HepG2 (cell line): ENCODE data around the gene HTR4. TPM values are rescaled to one million over a fixed set of nuclear protein-coding genes. Genes with fewer than 3 reads are reported as not detected.

Experiments used
- ATAC-seq: fragments of 200-7000 bp; cut with Tn5 transposase; 3 replicates; pipeline ENCODE4 v1.9.1; 2020; ENCODE audit warnings: mild to moderate bottlenecking, moderate library complexity
- BruUV-seq: library from RNA; stranded (reverse); fragments of 400-500 nt; replicated peaks from 2 replicates; lab custom pipeline; 2021; lab: Mats Ljungman, UMichigan
- CTCF ChIA-PET: fragments of 300-600 bp; formaldehyde crosslinking; extraction: SDS; loops from one replicate; lab custom pipeline; 2021; ENCODE audit warnings: low total read pairs, inconsistent platforms, low intra/inter-chr PET ratio; lab: Yijun Ruan, JAX
- POLR2A ChIA-PET: fragments of 350-600 bp; sonication (Branson Sonifier 250); formaldehyde crosslinking; loops from one replicate; lab custom pipeline; 2020; ENCODE audit warnings: antibody characterized with exemption, inconsistent platforms; lab: Yijun Ruan, JAX
- DNase-seq: peaks from one replicate; pipeline ENCODE4 v3.0.0-alpha.2; 2015; ENCODE audit warnings: low spot score
- FAIRE-seq: peaks from 3 replicates; lab custom pipeline; 2011; peaks lifted over from hg19 to GRCh38; lab: Jason Lieb, UNC
- H2AFZ ChIP-seq: one replicate; pipeline ENCODE4 v1.6.1; 2011; ENCODE audit warnings: low read length, inconsistent platforms
- H3K27ac ChIP-seq: fragments of 300-600 bp; 3 replicates; pipeline ENCODE4 v1.8.0; 2011; ENCODE audit warnings: mixed run types, mild to moderate bottlenecking, mixed read lengths, low read length, inconsistent platforms; ENCODE audit not compliant: insufficient read depth; ENCODE audit errors: extremely low read length
- H3K27me3 ChIP-seq, 2 experiments: fragments of 200-600 bp in 1 of 2; 2 replicates in 1 of 2; 3 replicates in 1 of 2; pipeline versions ENCODE4 v1.6.0 to v1.8.0; 2011; ENCODE audit warnings: low read length in 2 of 2, mild to moderate bottlenecking in 2 of 2, moderate library complexity in 2 of 2, inconsistent platforms in 1 of 2; ENCODE audit not compliant: insufficient read depth in 2 of 2, control insufficient read depth in 1 of 2
- H3K36me3 ChIP-seq, 2 experiments: fragments of 200-600 bp in 1 of 2; replicated peaks in 1 of 2; 2 replicates in 1 of 2; 3 replicates in 1 of 2; pipeline versions ENCODE4 v1.5.1 to v1.8.0; 2011; ENCODE audit warnings: low read length in 2 of 2, inconsistent platforms in 1 of 2; ENCODE audit not compliant: insufficient read depth in 2 of 2, control insufficient read depth in 1 of 2
- H3K4me1 ChIP-seq: 2 replicates; pipeline ENCODE4 v1.5.1; 2012; ENCODE audit warnings: low read length, inconsistent platforms; ENCODE audit not compliant: insufficient read depth
- H3K4me2 ChIP-seq: 2 replicates; pipeline ENCODE4 v1.6.0; 2011; ENCODE audit warnings: low read depth, low read length, inconsistent platforms
- H3K4me3 ChIP-seq, 3 experiments: fragments of 200-600 bp in 1 of 3; sonication (generic), shearing (Covaris generic) in 1 of 3; replicated peaks in 1 of 3; 2 replicates each; pipeline ENCODE4 v1.5.1; 2011 to 2016; ENCODE audit warnings: low read length in 3 of 3, inconsistent platforms in 2 of 3, low read depth in 2 of 3, mild to moderate bottlenecking in 2 of 3, control low read depth in 1 of 3, mixed read lengths in 1 of 3; ENCODE audit not compliant: insufficient read depth in 1 of 3
- H3K79me2 ChIP-seq: one replicate; pipeline ENCODE4 v1.6.1; 2011; ENCODE audit warnings: low read length, inconsistent platforms; ENCODE audit not compliant: insufficient read depth
- H3K9ac ChIP-seq: 2 replicates; pipeline ENCODE4 v1.6.0; 2011; ENCODE audit warnings: mild to moderate bottlenecking, low read depth, low read length, inconsistent platforms; ENCODE audit not compliant: insufficient read depth
- H3K9me3 ChIP-seq: 2 replicates; pipeline ENCODE4 v1.5.1; 2012; ENCODE audit warnings: mild to moderate bottlenecking, low read length
- H4K20me1 ChIP-seq: 2 replicates; pipeline ENCODE4 v1.6.0; 2011; ENCODE audit warnings: inconsistent platforms, mild to moderate bottlenecking, low read length, moderate library complexity; ENCODE audit not compliant: insufficient read depth
- CREB1 ChIP-seq, 2 experiments: fragments of 450-650 bp in 1 of 2; IDR thresholded peaks; 2 replicates each; pipeline ENCODE4 v1.6.1; 2016 to 2017; ENCODE audit warnings: control low read depth in 1 of 2, mild to moderate bottlenecking in 1 of 2, missing compliant biosample characterization in 1 of 2, missing genetic modification characterization in 1 of 2
- HNRNPK ChIP-seq: fragments of 200-400 bp; formaldehyde crosslinking; IDR thresholded peaks from 2 replicates; pipeline ENCODE4 v1.6.1; 2018; ENCODE audit warnings: low read length, low read depth, moderate library complexity, mild to moderate bottlenecking; ENCODE audit not compliant: poor library complexity, severe bottlenecking
- LRRFIP1 ChIP-seq: sonication (generic); formaldehyde crosslinking; conservative IDR thresholded peaks from 2 replicates; pipeline ENCODE4 v1.4.0; 2020; ENCODE audit warnings: missing genetic modification reagents
- MLLT10 ChIP-seq: sonication (generic); formaldehyde crosslinking; IDR thresholded peaks from 2 replicates; pipeline ENCODE4 v1.4.0; 2020; ENCODE audit warnings: missing genetic modification reagents
- ZNF629 ChIP-seq: sonication (generic); formaldehyde crosslinking; conservative IDR thresholded peaks from 2 replicates; pipeline ENCODE4 v1.5.0; 2020; ENCODE audit warnings: missing genetic modification reagents
- ZSCAN20 ChIP-seq: sonication (generic); formaldehyde crosslinking; IDR thresholded peaks from 2 replicates; pipeline ENCODE4 v1.4.0; 2020; ENCODE audit warnings: missing genetic modification reagents, mild to moderate bottlenecking, borderline replicate concordance
- WGBS: methylation state at CpG from one replicate; pipeline ENCODE4 v1.1.6; 2017; ENCODE audit warnings: low lambda C conversion rate; 5-methylcytosine and 5-hydroxymethylcytosine counted together
- in situ Hi-C: cut with HindIII; loops from 2 replicates; pipeline ENCODE4 v1.10.0; 2017; ENCODE audit warnings: low pct_unique_long_range_greater_than_20kb; ENCODE audit not compliant: extremely low pct_ligation_motif_present
- intact Hi-C: fragments of 100-400 bp; cut with micrococcal nuclease; formaldehyde crosslinking; loops from one replicate; pipeline ENCODE4 v1.10.0; 2022; ENCODE audit not compliant: unreplicated experiment
- polyA plus RNA-seq, 8 experiments: library from polyadenylated mRNA; depleted of rRNA in 3 of 8; stranded (reverse) in 7 of 8; unstranded in 1 of 8; fragments of >200 nt; fragmentation: Illumina TruSeq in 4 of 8; extraction: Trizol in 4 of 8; gene quantifications; 2 replicates each; pipeline versions ENCODE4 v1.2.1 to v1.2.3, GENCODE V29; 2011 to 2016; ENCODE audit warnings: low read depth in 4 of 8, missing spikeins in 1 of 8, mixed read lengths in 1 of 8; ENCODE audit not compliant: insufficient read depth in 1 of 8
- total RNA-seq, 5 experiments: library from RNA; depleted of rRNA; stranded (reverse); fragments of >200 nt; fragmentation: Illumina TruSeq; extraction: Trizol; gene quantifications; 2 replicates each; pipeline ENCODE4 v1.2.3, GENCODE V29; 2016; ENCODE audit warnings: low read depth in 1 of 5
- TF ChIP-seq, protein P1 (sequence below): sonication (generic); formaldehyde crosslinking; IDR thresholded peaks from 2 replicates; pipeline ENCODE4 v1.5.0; 2020; ENCODE audit warnings: mild to moderate bottlenecking, low read depth, missing genetic modification reagents, borderline replicate concordance
- TF ChIP-seq, protein P2 (sequence below): sonication (generic); formaldehyde crosslinking; IDR thresholded peaks from 2 replicates; pipeline ENCODE4 v1.8.0; 2022; ENCODE audit warnings: low read depth, missing genetic modification reagents

The HTR4 gene
- total and polyA plus RNA-seq, 2 of the 13 experiments (the other 11 are each of a cell fraction or from before 2014, with no cell fraction given) = not detected

DNA sequence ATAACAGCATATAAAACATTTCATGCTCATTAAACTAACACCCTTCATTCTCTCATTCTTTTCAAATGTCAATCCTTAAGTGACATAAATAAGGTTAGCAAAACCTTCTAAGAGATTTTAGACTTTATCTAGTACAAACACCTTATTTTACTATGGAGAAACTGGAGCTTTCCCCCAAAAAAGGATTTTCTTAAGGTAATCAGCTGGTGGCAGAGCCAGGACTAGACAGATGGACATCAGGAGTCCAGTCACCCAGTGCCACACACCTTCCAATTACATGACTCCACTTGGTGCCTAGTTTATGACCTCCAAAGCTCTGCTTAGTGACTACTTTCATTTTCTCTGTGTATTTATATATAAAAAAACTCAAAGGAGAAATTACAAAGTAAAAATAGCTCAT, 70.2 kb downstream of the HTR4 start (continued):
- TF ChIP-seq ZSCAN20 (CRISPR knock-in tag) (no peak), LRRFIP1 (CRISPR knock-in tag) (no peak), ZNF629 (CRISPR knock-in tag) (no peak)

DNA sequence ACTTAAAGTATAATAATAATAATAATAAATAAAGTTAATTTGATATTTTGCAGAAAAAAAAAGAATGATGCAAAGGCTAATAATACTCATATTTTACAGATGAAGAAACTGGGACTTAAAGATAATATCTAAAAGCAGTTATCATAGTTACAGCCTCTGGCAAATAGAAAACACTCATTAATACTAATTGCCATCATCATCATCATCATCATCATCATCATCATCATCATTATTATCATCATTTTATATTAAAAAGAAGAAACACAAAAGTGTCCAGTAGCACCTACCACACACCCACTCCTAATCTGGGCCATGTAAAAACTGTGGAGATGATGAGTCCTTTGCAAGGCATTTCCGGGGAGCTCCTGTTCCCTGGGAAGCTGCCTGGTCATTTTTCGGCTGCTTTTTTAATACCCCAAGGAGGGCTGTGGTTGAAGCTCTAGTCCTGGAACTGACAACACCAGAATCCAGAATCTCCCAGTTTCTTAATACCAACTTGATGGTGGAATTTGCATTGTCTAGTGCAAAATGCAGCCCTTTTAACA, 70.8 kb downstream of the HTR4 start:
- ChIA-PET CTCF (no interaction called here), POLR2A (no interaction called here)
- Histone ChIP-seq H3K27me3 (no peaks in the 10 kb centered on the region; a peak in 1 of 5 replicates), H2AFZ (no peak overlapping the region), H3K79me2 (no peaks in the 10 kb centered on the region), H3K9me3 (no peaks in the 10 kb centered on the region), H4K20me1 (no peaks in the 10 kb centered on the region), H3K9ac (no peak overlapping the region), H3K4me2 (no peak overlapping the region), H3K4me1 (no peaks in the 10 kb centered on the region), H3K27ac (no peak overlapping the region), H3K36me3 (no peaks in the 10 kb centered on the region), H3K4me3 (no peak overlapping the region)
- intact Hi-C loops (no loop called here), in situ Hi-C loops (no loop called here)
- no TSS peak for BruUV-seq
- DNase-seq (no peak), ATAC-seq (no peak), FAIRE-seq (no peak)
- TF ChIP-seq MLLT10 (CRISPR knock-in tag) = no peak
- TF ChIP-seq HNRNPK = no peak
- TF ChIP-seq, protein P1, sequence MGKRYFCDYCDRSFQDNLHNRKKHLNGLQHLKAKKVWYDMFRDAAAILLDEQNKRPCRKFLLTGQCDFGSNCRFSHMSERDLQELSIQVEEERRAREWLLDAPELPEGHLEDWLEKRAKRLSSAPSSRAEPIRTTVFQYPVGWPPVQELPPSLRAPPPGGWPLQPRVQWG = no peak
- peak; percentile 67 for TF ChIP-seq CREB1 (IDR thresholded peaks at IDR 0.05)
- TF ChIP-seq CREB1 (CRISPR knock-in tag; IDR thresholded peaks at IDR 0.05) = no peak
- TF ChIP-seq, protein P2, sequence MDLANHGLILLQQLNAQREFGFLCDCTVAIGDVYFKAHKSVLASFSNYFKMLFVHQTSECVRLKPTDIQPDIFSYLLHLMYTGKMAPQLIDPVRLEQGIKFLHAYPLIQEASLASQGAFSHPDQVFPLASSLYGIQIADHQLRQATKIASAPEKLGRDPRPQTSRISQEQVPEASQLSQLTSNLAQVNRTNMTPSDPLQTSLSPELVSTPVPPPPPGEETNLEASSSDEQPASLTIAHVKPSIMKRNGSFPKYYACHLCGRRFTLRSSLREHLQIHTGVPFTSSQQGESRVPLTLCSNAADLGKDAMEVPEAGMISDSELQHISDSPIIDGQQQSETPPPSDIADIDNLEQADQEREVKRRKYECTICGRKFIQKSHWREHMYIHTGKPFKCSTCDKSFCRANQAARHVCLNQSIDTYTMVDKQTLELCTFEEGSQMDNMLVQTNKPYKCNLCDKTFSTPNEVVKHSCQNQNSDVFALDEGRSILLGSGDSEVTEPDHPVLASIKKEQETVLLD (CRISPR knock-in tag) = no peak
- WGBS = 0% methylated on average over 2 of the region's 2 CpGs
